HTERT RPE-1 (cell line): ENCODE data around the gene LYSMD4.
"Not testable (repeated sequence)": the region's sequence is repeated elsewhere in the genome, so short reads cannot be mapped to it uniquely, and the experiment has no call there.

Source experiments
- in situ Hi-C: fragments of 300-500 bp; cut with MboI; formaldehyde crosslinking; loops from 4 replicates; pipeline ENCODE4 v1.14.3; 2020; ENCODE audit warnings: low sequenced_read_pairs

The LYSMD4 gene

DNA sequence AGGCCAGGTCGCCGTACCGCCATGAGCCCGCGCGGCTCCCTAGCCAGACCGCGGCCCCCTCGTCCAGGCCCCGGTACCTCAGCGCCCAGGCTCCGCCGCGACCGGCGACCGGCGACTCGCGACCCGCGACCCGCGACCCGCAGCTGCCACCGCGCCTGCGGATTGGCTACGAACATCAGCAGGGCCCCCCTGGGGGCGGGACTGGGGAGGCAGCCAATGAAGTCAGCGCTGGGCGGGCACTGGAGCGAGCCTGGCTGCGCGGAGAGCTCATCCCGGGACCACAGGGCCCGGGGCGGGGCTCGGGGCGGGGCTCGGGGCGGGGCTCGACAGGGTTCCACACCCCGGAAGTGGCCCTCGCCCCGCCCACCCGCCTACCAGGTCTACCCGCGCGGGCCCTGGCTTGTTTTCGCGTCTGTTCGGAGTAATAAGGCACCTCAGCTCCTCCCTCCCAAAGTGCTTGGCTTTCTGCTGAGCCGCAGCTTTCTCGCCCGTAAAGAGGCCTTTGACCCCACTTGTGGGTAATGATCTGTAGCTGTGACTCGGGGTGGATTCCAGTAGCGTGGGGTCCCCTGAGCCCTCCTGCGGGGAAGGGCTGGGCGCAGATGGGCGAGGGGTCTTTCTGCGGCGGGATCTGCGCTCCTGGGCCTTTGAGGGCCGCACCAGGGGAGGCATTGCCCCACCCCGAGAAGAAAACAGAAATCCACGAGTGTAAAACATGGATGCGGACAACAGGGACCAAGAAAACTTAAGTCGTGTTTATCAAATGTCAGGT lies at the start of gene LYSMD4:
TSS of gene LYSMD4 (minus strand) at position 170 of the 772 bp plus-strand sequence. CDS start 1,438 bp downstream, outside the sequence.
- in situ Hi-C loops = no loop called here

DNA sequence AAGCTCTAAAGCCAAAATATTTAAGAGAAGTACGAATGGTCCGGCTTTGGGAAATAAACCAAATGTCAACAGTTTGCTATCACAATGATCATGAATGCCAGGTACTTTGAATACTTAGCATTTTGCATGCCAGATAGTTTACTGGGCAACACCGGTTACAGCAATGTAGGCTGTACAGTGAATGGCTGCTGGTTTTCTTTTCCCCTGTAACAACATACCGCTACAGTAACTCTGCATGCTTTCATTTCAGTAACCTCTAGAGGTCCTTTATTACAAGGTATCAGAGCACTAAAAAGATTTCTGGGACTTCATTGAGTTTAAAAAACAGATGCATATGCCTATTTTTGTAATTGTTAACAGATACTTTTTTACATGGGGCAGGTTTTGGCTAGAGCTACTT lies 48.8 kb upstream of the LYSMD4 start:
- in situ Hi-C loops = not testable (repeated sequence)

DNA sequence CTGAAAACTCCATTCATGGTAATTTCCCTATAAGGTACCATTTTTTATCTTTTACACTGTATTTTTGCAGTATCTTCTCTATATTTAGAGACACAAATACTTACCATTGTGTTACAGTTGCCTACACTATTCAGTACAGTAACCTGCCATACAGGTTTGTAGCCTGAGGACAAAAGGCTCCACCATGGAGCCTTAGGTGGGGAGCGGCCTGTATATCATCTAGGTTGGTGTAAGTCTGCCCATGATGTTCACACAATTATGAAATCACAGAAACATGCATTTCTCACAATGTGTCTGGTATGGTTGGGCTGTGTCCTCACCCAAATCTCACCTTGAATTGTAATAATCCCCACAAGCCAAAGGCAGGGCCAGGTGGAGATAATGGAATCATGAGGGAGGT lies 43.9 kb upstream of the LYSMD4 start:
- in situ Hi-C loops = no loop called here

DNA sequence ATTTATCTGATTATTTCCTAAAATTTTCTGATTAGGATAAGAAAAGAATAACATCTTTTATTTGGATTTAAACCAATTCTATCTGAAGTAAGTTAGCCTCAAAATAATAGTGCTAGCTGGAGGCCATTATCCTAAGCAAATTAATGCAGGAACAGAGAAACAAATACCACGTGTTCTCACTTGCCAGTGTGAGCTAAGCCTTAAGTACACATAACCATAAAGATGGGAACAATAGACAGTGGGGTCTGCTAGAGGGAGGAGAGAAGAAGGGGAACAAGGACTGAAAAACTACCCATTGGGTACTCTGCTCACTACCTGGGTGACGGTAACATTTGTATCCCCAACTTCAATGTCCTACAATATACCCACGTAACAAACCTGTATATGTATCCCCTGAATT lies 31.3 kb upstream of the LYSMD4 start:
- in situ Hi-C loops = no loop called here

DNA sequence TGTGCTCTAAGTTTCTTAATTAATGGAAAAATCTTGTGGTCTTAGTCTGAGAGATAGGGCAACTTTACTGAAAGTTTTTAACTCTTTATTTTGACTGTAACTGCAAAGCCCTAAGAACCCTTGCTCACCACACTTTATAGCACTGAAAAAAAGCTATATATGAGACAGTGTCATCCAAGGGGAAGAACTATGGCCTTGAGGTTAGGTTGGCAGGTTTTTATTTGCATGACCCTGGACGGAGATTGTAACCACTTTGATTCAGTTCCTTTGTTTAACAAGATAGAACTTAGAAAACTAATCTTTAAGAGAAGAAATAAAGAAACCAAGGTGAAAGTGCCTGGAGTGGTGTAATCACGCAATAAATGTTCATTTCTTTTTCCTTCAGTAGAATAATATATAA lies 30.6 kb upstream of the LYSMD4 start:
- in situ Hi-C loops = no loop called here

DNA sequence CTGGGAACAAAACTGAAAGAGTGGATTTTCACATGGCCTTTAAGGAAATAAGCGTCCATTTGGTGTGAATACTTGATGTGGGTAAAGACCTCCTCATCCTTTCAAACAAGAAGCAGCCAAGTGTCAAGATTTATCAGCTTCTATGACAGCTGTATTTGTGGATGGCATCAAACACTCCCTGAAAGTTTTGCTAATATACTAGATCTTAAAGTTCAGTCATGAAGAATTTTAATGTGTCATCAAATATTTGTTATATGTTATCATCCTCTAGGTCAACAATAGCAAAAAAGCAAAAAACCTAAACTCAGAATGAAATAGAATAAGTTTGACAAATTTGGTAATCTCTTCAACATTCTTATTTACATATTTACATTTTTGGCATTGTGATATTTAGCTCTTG lies 29.1 kb upstream of the LYSMD4 start:
- in situ Hi-C loops = no loop called here

DNA sequence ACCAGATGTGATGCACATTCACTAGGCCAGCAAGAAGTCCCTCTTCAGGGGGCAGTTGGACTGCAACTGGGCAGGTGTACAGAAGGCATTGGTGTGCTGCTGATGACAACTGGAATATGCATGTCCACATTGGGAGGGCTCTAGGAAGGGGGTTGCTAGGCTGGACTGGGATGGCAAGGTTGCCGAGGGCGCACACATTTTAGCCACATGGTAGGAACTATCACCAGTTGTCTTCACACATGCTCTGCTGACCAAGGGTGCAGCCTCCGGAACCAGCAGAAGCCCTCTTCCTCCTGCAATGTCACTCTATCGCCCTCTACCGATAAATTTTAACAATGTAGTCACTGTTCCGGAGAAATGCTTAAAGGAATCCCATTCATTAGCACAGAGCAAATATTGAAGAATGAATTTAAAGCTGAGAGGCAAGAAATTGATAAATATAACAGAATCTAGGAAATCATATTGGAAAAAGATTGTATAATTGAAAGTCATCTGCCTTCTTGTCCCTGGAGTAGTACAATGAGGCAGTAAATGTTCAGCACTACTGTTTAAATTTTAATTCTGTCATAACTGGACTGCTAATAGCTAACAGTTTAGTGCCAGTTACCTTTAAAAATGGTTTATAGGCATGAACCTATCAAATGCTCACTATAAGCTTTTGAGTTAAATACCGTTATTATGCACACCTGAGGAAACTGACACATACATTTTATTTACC lies 22.6 kb upstream of the LYSMD4 start:
- in situ Hi-C loops = no loop called here

DNA sequence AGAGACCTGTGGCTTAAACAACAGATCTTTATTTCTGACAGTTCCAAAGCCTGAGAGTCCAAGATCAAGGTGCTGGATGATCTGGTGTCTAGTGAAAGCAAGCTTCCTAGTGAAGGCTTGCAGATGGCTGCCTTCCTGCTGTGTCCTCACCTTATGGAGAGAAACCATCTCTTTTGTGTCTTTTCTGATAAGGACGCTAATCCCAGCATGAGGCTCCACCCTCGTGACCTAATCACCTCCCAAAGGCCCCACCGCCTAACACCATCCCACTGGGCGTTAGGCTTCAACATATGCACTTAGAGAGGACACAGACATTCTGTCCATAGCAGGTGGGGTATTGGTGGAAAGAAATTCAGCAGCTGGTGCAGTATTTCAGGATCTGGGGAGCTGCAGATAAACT lies 19.8 kb upstream of the LYSMD4 start:
- in situ Hi-C loops = no loop called here

DNA sequence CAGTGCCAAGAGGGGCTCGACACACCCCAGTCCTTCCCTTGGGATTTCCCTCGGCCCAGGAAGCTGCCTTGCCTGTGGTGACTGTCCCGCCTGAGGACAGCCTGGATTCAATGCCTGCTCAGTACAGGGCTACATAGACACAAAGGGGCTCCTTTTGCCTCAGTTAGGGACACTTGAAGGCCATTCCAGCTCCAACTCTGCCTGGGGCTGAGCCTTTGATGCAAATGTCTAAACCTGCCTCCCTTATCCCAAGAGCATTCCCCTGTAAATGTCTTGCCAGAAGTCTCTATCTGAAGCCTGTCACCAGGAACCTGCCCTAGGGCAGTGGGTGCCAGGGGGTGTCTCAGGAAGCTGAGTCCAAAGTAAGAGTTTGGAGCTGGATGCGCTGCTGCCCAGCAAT lies 19.3 kb upstream of the LYSMD4 start:
- in situ Hi-C loops = no loop called here

DNA sequence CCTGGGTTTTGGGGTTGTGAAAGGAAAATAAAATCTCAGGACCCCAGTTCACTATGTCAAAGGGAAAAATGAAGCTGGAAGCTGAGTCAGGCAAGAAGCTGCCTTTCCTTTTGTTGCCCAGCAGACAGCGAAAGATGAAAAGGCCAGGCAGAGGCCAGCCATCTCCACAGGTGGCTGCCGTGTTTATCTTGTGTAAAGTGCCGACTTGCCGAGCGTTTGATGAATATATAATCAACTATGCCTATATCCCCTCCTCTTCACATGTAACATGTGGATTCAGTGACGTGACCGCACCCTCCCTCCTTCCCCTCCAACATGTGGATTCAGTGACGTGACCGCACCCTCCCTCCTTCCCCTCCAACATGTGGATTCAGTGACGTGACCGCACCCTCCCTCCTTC lies 17.1 kb upstream of the LYSMD4 start:
- in situ Hi-C loops = not testable (repeated sequence)

DNA sequence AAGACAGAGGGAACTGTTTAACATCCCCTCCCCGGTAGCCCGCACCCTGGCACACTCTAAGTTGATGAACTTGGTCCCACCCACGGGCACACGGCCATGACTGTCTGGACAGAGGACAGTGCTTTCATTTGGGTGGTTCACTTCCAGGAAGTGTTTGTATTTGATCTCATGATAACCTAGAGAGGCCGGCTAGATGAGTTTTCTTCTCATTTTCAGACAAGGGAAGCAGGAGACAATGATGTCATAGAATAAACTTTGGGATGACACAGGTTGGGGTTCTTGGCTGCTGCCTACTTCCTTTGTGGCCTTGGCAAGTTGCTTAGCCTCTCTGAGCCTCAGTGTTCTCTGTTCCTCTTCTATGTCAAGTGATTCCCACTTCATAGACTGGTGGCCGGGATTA lies 16.1 kb upstream of the LYSMD4 start:
- in situ Hi-C loops = no loop called here

DNA sequence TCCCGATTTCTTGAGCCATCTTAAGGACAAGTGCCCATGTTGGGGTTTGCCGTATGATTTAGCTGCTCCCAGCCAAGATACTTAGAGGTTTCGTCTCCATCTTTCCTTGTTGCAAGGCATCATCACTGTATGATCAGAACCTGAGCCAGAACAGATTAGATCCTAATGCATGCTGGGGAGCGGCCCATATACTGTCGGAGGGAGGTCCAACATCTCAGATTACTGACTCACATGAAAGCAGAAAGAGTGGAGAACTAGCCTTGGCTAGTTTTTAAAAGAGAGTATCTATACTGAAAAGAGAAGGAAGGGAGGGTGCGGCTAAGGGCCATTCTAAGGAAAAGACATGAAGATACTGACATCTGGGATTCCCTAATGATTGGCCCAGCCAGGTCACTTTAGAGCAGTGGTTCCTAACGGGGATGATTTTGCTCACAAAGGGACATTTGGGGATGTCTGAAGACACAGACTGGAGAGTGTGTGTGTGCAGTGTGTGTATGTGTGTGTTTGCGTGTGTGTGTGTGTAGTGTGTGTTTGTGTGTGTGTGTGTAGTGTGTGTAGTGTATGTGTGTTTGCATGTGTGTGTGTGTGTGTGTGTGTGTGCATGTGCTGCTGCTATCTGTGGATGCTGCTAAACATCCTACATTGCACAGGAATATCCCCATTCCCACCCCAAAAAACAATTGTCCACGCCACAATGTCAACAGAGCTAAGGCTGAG lies 12.3 kb upstream of the LYSMD4 start:
- in situ Hi-C loops = no loop called here

DNA sequence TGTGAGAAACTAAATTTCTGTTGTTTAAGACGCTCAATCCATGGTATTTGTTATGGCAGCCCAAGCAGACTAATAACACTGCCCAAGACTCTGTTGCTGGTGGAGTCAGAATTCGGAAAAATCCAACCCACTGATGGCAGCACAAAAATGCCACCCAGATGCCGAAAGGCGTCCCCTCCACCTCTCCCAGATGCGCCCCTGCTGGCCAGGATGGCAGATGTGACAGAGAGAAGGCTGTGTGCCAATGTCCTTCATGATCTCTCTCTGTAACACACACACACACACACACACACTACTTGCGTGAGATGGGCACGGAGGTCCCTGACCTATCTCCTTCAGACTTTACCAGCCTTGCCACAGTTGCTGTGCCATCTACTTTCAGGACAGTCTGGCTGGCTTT lies 10.9 kb upstream of the LYSMD4 start:
- in situ Hi-C loops = no loop called here

DNA sequence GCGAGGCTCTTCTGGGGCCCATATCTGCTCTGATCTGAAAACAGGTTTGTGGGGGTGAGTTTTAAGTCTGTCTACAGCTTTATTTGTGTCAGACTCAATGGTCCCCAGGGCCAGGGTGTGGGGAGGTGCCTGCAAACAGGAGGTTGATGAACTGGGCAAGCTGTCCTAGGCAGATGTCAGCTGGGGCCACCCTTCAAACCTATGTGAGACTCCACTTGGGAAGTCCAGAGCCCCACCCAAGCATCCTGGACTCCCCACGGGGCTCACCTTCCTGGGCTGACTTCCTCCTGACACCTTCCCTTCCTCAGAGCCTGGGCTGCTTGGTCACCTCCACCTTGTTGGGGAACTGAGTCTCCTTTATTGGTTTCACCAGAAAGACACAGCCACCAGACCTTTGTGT lies 8.6 kb upstream of the LYSMD4 start:
- in situ Hi-C loops = no loop called here

DNA sequence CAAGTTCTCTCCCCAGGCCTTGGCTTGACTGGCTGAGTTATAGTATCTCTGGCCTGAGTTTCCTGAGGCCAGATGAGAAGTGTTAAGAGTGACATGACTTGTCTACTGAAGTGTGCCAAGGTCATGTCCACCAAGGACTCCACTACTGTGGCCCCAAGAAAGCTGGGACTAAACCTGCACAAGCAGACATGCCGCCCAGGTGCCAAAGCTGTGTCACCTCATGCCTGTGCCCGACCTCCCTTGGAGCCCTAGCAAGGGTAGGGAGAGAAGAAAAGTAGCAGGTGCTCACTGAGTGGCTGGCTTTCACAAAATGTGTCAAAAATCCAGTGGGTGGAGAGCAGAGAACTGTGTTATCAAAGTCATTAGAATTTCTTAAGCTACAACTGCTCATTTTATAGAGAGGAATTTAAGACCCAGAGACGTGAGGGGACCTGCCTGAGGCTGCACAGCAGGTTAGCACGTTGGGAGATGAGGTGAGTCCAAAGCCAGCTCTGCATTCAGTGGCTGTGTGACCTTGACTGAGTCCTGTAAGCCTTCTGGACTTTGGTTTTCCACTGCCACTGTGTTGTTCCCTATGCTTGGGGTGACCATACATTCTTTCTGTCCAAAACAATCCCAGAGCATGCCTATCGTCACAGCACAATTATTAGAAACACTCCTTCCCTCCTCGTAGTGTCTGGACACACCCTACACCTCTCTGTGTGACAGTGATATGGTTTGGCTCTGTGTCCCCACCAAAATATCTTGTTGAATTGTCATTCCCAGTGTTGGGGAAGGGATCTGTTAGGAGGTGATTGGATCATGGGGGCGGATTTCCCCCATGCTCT lies 5.0 kb upstream of the LYSMD4 start:
- in situ Hi-C loops = no loop called here

DNA sequence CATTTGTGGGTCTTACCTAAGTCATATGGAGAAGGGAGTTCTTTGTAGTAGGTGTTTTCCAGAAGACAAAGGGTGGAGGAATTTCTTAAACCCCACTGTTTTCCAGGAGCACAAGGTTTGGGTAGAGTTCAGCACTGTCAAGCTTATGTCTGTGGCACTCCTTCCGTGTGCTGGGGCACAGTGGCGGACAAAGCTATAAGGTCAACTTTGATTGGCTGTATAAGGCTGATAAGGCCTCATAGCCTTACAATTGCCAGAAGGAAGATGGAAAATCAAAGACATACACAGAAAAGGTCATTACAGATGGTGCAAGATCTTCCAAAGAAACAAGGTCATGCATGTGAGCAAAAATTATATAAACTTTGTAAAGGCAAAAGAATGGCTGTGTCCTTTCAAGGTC lies 3.5 kb upstream of the LYSMD4 start:
- in situ Hi-C loops = no loop called here

DNA sequence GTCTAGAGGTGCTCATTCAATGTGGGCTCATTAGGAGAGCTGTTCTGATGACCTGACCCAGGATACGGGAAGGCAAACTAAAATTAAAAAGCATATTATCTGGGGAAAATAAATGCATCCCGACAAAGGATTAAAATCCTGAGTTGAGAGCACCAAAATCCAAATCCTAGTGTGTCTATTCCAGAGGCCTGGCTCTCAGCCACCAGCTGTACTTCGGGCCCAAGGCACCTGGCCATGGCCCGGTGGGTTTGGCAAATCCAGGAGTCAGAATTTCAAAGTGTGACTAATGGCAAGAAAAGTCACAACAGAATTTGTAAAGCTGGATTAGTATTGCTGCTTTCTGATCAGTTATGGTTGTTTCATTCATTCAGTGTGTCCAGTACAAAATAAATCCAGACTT lies 2.6 kb upstream of the LYSMD4 start:
- in situ Hi-C loops = no loop called here

DNA sequence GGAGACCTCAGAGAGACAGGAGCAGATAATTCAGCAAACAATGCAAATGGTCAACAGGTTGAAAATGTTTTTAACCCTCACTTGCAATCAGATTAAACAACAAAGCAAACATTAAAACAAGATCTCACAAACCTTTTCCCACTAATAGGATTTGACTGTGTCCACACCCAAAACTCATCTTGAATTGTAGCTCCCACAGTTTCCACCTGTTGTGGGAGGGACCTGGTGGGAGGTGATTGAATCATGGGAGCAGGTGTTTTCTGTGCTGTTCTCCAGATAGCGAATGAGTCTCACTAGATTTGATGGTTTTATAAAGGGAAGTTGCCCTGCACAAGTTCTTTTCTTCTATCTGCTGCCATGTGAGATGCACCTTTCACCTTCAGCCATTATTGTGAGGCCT lies 1.3 kb upstream of the LYSMD4 start:
- in situ Hi-C loops = no loop called here

DNA sequence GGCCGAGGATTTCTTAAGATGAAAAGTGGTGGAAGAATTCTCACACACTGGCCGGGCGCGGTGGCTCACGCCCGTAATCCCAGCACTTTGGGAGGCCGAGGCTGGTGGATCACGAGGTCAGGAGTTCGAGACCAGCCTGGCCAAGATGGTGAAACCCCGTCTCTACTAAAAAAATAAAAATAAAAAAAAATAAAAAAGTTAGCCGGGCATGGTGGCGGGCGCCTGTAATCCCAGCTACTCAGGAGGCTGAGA lies 729 bp upstream of the LYSMD4 start:
- in situ Hi-C loops = not testable (repeated sequence)

DNA sequence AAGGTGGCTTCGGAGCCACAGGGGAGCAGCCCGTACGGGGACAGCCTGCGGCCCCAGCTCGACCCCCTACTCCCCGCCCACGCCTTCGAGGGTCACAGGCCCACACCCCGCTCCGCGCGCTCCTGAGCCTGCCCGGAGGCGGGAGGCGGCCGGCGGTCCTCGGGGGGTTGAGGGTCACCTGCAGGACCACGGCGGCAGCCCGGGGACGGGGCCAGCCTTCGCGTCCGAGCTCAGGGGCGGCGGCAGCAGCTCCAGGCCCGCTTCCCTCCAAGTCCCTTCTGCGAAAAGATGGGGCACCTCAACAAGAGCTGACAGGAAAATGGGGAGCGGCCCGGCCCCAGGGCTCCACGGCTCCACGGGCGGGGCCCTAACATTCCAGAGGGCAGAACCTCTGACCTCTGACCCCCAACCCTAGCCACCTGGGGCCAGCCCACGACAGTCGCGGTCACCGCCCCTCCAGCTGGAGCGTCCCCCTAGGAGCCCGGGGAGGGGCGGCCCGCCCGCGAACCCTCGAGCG lies 428 bp downstream of the LYSMD4 start:
- in situ Hi-C loops = no loop called here

DNA sequence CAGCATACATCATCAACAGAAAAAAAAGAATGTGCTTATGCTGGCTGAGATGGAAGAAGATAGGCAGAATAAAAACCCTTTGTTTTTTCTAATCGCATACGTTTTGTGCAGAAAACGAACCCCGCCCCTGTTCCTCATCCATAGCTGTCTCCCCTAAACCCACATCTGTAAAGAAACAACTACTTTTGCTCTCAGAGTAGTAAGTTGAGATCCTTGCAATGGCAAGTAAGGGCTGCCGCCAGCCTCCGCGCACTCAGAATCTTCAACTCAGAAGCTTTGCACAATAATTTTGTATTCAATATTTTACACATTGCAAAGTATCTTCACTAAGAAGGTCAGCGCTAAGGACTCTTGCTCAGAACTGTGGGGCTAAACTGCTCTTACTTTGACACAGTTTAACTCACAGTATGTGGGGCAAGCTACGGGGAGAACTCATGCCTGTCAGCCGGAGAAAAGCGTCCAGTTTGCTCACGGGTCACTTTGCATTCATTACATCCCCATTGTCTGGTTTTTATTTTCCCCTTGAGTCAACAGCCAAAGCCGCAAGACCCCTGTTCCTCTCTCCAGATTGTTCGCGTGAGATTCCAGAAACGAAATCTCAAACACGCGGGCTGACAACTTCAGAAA lies 1.0 kb downstream of the LYSMD4 start:
- in situ Hi-C loops = no loop called here
